ENCODE measurements around the gene FBXW7. TPM values are rescaled to one million over a fixed set of nuclear protein-coding genes. Genes with fewer than 3 reads are reported as not detected.

The FBXW7 gene
- total and polyA plus RNA-seq, 4 donors, result 7.6 to 82.1 (median 20.6) TPM

GRCh38 chr4:152579916-152580315, 44.0 kb upstream of the FBXW7 start:
- ATAC-seq (ENCODE audit: insufficient read depth, low FRiP score), result no peak
- H3K9ac ChIP-seq (ENCODE audit: insufficient read depth in 1 of 2, low read length in 2 of 2), result no peak overlapping the region

GRCh38 chr4:152579107-152579764, 43.3 kb upstream of the FBXW7 start:
- no peak for TF ChIP-seq CTCF (IDR thresholded peaks at IDR 0.05; ENCODE audit: control extremely low read depth, extremely low read depth)
- Histone ChIP-seq H3K36me3 (ENCODE audit: control insufficient read depth in 4 of 4, insufficient read depth in 4 of 4, low read length in 4 of 4) (no peaks in the 10 kb centered on the region), H3K9me3 (ENCODE audit: control insufficient read depth in 4 of 4, insufficient read depth in 3 of 4, low read length in 3 of 4) (no peaks in the 10 kb centered on the region), H3K9ac (ENCODE audit: insufficient read depth in 1 of 2, low read length in 2 of 2) (no peak overlapping the region), H3K4me1 (ENCODE audit: control insufficient read depth in 5 of 5, insufficient read depth in 5 of 5, low read length in 5 of 5) (peaks cover 0 to 4% (median 0%) of the 10 kb centered on the region in 5 donors), H3K4me3 (no peak overlapping the region), H3K27me3 (ENCODE audit: control insufficient read depth in 3 of 3, insufficient read depth in 3 of 3, low read length in 2 of 3) (no peaks in the 10 kb centered on the region), H3K27ac (ENCODE audit: low read depth in 1 of 2, low read length in 1 of 2) (no peak overlapping the region)
- no peak for ATAC-seq (ENCODE audit: insufficient read depth, low FRiP score)
- no peak for DNase-seq
- WGBS, 2 donors, result 76 to 77% methylated on average over 11 of the region's 11 CpGs

More at GRCh38 chr4:152579916-152580315, 44.0 kb upstream of the FBXW7 start:
- Histone ChIP-seq H3K4me3 (no peak overlapping the region), H3K27ac (ENCODE audit: low read depth in 1 of 2, low read length in 1 of 2) (no peak overlapping the region), H3K4me1 (ENCODE audit: control insufficient read depth in 5 of 5, insufficient read depth in 5 of 5, low read length in 5 of 5) (peaks cover 0 to 5% (median 0%) of the 10 kb centered on the region in 5 donors), H3K27me3 (ENCODE audit: control insufficient read depth in 3 of 3, insufficient read depth in 3 of 3, low read length in 2 of 3) (no peaks in the 10 kb centered on the region), H3K9me3 (ENCODE audit: control insufficient read depth in 4 of 4, insufficient read depth in 3 of 4, low read length in 3 of 4) (no peaks in the 10 kb centered on the region), H3K36me3 (ENCODE audit: control insufficient read depth in 4 of 4, insufficient read depth in 4 of 4, low read length in 4 of 4) (no peaks in the 10 kb centered on the region)
- TF ChIP-seq CTCF (IDR thresholded peaks at IDR 0.05; ENCODE audit: control extremely low read depth, extremely low read depth), result no peak
- WGBS, 2 donors, result 90% methylated on average over 6 of the region's 6 CpGs
- DNase-seq, result no peak

GRCh38 chr4:152578670-152579069, 42.8 kb upstream of the FBXW7 start:
- no peak for ATAC-seq (ENCODE audit: insufficient read depth, low FRiP score)

More at GRCh38 chr4:152578670-152579069, 42.8 kb upstream of the FBXW7 start:
- H3K4me3 ChIP-seq, result no peak overlapping the region
- no peak overlapping the region for H3K9ac ChIP-seq (ENCODE audit: insufficient read depth in 1 of 2, low read length in 2 of 2)
- peaks cover 0 to 4% (median 0%) of the 10 kb centered on the region in 5 donors for H3K4me1 ChIP-seq (ENCODE audit: control insufficient read depth in 5 of 5, insufficient read depth in 5 of 5, low read length in 5 of 5)
- 62 to 72% methylated on average over 1 of the region's 1 CpG for WGBS, 2 donors
- H3K27ac ChIP-seq (ENCODE audit: low read depth in 1 of 2, low read length in 1 of 2), result no peak overlapping the region
- no peaks in the 10 kb centered on the region for H3K9me3 ChIP-seq (ENCODE audit: control insufficient read depth in 4 of 4, insufficient read depth in 3 of 4, low read length in 3 of 4)
- DNase-seq, result no peak
- TF ChIP-seq CTCF (IDR thresholded peaks at IDR 0.05; ENCODE audit: control extremely low read depth, extremely low read depth), result no peak
- H3K36me3 ChIP-seq (ENCODE audit: control insufficient read depth in 4 of 4, insufficient read depth in 4 of 4, low read length in 4 of 4), result no peaks in the 10 kb centered on the region
- no peaks in the 10 kb centered on the region for H3K27me3 ChIP-seq (ENCODE audit: control insufficient read depth in 3 of 3, insufficient read depth in 3 of 3, low read length in 2 of 3)

Data from lung (tissue), 12 donors.